GM12801 (cell line): ENCODE data around the gene PHEX.

Source experiments
- TF ChIP-seq, protein P1 (sequence below): IDR thresholded peaks from one replicate; pipeline ENCODE4 v1.5.1; 2011; ENCODE audit warnings: control low read depth; ENCODE audit not compliant: insufficient read length; ENCODE audit errors: extremely low read depth

PHEX gene

DNA sequence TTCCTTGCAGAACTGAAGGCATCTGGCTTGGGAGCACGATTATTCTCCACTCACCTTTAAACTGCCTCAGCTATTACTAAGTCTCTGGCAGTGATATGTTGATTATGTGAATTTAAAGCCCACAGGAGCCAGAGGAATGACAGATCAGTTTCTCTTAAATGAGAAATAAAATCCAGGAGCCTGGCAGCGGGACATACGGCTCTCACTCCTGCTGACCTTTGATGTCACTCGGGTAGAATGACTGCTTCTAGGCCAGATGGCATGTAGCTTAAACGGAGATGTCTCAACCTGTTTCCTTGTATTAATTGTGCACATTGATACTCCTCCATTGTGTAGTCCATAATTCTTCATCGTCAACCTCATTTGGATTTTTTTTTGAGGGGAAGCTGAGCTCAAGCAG, 236.6 kb downstream of the PHEX start:
- TF ChIP-seq, protein P1, sequence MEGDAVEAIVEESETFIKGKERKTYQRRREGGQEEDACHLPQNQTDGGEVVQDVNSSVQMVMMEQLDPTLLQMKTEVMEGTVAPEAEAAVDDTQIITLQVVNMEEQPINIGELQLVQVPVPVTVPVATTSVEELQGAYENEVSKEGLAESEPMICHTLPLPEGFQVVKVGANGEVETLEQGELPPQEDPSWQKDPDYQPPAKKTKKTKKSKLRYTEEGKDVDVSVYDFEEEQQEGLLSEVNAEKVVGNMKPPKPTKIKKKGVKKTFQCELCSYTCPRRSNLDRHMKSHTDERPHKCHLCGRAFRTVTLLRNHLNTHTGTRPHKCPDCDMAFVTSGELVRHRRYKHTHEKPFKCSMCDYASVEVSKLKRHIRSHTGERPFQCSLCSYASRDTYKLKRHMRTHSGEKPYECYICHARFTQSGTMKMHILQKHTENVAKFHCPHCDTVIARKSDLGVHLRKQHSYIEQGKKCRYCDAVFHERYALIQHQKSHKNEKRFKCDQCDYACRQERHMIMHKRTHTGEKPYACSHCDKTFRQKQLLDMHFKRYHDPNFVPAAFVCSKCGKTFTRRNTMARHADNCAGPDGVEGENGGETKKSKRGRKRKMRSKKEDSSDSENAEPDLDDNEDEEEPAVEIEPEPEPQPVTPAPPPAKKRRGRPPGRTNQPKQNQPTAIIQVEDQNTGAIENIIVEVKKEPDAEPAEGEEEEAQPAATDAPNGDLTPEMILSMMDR = no peak

DNA sequence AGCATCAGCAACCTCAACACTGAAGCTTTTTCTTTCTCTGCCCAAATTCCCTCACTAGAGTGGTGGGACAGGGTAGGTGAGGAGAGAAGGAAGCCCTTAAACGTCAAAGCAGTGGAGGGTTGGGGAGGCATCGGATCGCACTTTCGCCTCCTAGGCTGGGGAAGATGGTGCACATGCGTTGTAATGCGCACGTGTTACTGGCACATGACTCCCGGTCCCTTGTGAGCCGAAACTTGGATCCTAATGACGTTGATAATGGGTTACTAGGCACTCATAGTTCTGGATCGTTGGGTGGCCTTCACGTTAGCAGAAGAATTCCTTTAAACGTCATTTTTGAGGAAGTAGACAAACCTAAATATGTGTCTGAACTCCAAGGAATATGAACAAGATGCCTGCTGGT, 240.5 kb downstream of the PHEX start, which contains the start of gene CBLL2:
Gene CBLL2 (plus strand): TSS at position 301 of the 400 bp plus-strand sequence. CDS start 79 bp downstream, at position 380.
- TF ChIP-seq, protein P1 = no peak

DNA sequence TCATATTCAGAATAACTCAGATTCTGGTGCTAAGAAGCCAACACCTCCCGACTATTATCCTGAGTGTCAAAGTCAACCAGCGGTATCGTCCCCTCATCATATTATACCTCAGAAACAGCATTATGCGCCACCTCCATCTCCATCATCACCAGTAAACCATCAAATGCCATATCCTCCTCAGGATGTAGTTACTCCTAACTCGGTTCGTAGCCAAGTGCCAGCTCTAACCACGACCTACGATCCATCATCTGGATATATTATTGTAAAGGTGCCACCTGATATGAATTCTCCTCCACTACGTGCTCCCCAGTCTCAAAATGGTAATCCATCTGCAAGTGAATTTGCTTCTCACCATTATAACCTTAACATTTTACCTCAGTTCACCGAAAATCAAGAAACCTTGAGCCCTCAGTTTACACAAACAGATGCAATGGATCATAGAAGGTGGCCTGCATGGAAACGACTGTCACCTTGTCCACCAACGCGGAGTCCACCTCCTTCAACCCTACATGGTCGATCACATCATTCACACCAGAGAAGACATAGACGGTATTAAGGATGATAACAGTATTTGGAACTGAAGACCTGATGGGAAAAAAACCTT, 241.7 kb downstream of the PHEX start:
- TF ChIP-seq, protein P1 = no peak

DNA sequence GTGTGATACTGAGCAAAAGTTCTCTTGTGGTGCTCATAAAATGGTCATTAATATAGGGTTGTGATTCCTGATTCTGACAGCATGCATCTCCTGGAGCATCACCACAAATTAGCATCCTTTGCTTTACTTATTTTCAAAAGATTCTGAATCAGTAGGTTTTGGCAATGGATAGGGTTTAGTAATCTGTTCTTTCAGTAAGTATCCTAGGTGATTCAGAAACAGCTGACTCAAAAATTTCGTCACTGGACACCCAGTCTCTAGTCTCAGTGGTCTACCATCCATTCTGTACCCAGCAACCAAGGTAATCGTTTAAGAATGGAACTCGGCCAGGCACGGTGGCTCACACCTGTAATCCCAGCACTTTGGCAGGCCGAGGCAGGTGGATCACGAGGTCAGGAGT, 244.7 kb downstream of the PHEX start:
- TF ChIP-seq, protein P1 = no peak

DNA sequence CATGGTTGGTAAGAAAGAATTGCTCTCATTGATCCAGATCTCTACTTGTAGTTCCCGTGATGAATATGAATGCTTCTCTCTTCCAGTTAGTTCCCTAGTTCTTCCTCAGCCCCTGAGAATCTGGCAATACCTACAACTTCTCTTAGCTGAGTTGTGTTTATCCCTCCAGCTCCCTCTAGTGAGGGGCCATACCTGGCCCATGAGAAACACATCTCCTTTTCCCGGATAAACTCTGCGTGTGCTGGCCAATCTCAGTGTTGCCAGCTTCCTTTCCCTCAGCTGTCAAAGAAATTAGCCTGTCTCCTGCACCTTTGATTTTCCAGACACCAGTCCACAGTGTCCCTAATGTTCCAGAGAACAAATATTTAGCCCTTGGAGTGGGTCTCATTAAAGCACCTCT, 246.2 kb downstream of the PHEX start:
- TF ChIP-seq, protein P1 = no peak

DNA sequence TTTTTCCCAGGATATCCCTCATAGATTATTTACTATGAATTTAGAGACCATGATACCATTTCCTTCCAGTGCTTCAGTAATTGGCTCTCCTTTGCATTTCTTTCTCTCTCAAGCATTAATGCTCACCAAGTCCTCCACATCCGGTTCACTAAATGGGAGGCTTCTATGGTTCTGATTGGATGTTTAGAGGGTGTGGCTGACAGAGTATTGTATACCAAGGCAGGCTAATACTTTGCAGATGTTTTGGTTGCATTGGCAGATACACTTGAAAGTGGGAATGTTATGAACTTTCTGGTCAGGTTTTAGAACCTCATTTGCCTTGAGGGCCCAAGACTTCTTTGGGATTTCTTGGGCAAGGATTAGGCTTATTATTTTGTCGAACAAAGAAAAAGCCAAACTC, 264.7 kb downstream of the PHEX start:
- TF ChIP-seq, protein P1 = no peak

DNA sequence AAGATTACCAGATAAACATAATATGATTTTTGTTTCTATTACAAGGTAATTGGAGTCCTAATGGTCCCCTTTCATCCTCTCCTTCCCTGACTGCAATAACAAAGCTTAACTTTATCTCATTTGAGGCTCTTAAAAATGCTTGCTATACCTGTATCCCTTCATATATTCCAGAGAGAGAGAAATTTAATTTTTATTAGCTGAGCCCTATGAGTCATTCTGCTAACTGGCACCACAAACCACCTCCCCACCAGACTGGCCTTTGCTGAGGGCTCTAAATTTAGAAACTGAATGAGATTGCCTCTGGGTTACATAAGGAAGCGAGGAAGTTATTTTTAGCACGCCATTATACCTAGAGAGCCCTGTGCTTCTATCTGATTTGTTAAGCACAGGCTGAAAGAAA, 268.0 kb downstream of the PHEX start:
- TF ChIP-seq, protein P1 = no peak
